HepG2 (cell line): Measurements from ENCODE around the gene TSTD2. TPM values are rescaled to one million over a fixed set of nuclear protein-coding genes. Genes with fewer than 3 reads are reported as not detected.
"Not testable (repeated sequence)": the region's sequence is repeated elsewhere in the genome, so short reads cannot be mapped to it uniquely, and the experiment has no call there.

Experiments
- ATAC-seq: fragments of 200-7000 bp; cut with Tn5 transposase; 3 replicates; pipeline ENCODE4 v1.9.1; 2020; ENCODE audit warnings: mild to moderate bottlenecking, moderate library complexity
- BruUV-seq: library from RNA; stranded (reverse); fragments of 400-500 nt; replicated peaks from 2 replicates; lab custom pipeline; 2021; lab: Mats Ljungman, UMichigan
- CTCF ChIA-PET: fragments of 300-600 bp; formaldehyde crosslinking; extraction: SDS; loops from one replicate; lab custom pipeline; 2021; ENCODE audit warnings: low total read pairs, inconsistent platforms, low intra/inter-chr PET ratio; lab: Yijun Ruan, JAX
- POLR2A ChIA-PET: fragments of 350-600 bp; sonication (Branson Sonifier 250); formaldehyde crosslinking; loops from one replicate; lab custom pipeline; 2020; ENCODE audit warnings: antibody characterized with exemption, inconsistent platforms; lab: Yijun Ruan, JAX
- DNase-seq: peaks from one replicate; pipeline ENCODE4 v3.0.0-alpha.2; 2015; ENCODE audit warnings: low spot score
- FAIRE-seq: peaks from 3 replicates; lab custom pipeline; 2011; peaks lifted over from hg19 to GRCh38; lab: Jason Lieb, UNC
- H2AFZ ChIP-seq: one replicate; pipeline ENCODE4 v1.6.1; 2011; ENCODE audit warnings: low read length, inconsistent platforms
- H3K27ac ChIP-seq: fragments of 300-600 bp; 3 replicates; pipeline ENCODE4 v1.8.0; 2011; ENCODE audit warnings: mixed run types, mild to moderate bottlenecking, mixed read lengths, low read length, inconsistent platforms; ENCODE audit not compliant: insufficient read depth; ENCODE audit errors: extremely low read length
- H3K27me3 ChIP-seq, 2 experiments: fragments of 200-600 bp in 1 of 2; 2 replicates in 1 of 2; 3 replicates in 1 of 2; pipeline versions ENCODE4 v1.6.0 to v1.8.0; 2011; ENCODE audit warnings: low read length in 2 of 2, mild to moderate bottlenecking in 2 of 2, moderate library complexity in 2 of 2, inconsistent platforms in 1 of 2; ENCODE audit not compliant: insufficient read depth in 2 of 2, control insufficient read depth in 1 of 2
- H3K36me3 ChIP-seq, 2 experiments: fragments of 200-600 bp in 1 of 2; replicated peaks in 1 of 2; 2 replicates in 1 of 2; 3 replicates in 1 of 2; pipeline versions ENCODE4 v1.5.1 to v1.8.0; 2011; ENCODE audit warnings: low read length in 2 of 2, inconsistent platforms in 1 of 2; ENCODE audit not compliant: insufficient read depth in 2 of 2, control insufficient read depth in 1 of 2
- H3K4me1 ChIP-seq: 2 replicates; pipeline ENCODE4 v1.5.1; 2012; ENCODE audit warnings: low read length, inconsistent platforms; ENCODE audit not compliant: insufficient read depth
- H3K4me2 ChIP-seq: 2 replicates; pipeline ENCODE4 v1.6.0; 2011; ENCODE audit warnings: low read depth, low read length, inconsistent platforms
- H3K4me3 ChIP-seq, 3 experiments: fragments of 200-600 bp in 1 of 3; sonication (generic), shearing (Covaris generic) in 1 of 3; replicated peaks in 1 of 3; 2 replicates each; pipeline ENCODE4 v1.5.1; 2011 to 2016; ENCODE audit warnings: low read length in 3 of 3, inconsistent platforms in 2 of 3, low read depth in 2 of 3, mild to moderate bottlenecking in 2 of 3, control low read depth in 1 of 3, mixed read lengths in 1 of 3; ENCODE audit not compliant: insufficient read depth in 1 of 3
- H3K79me2 ChIP-seq: one replicate; pipeline ENCODE4 v1.6.1; 2011; ENCODE audit warnings: low read length, inconsistent platforms; ENCODE audit not compliant: insufficient read depth
- H3K9ac ChIP-seq: 2 replicates; pipeline ENCODE4 v1.6.0; 2011; ENCODE audit warnings: mild to moderate bottlenecking, low read depth, low read length, inconsistent platforms; ENCODE audit not compliant: insufficient read depth
- H3K9me3 ChIP-seq: 2 replicates; pipeline ENCODE4 v1.5.1; 2012; ENCODE audit warnings: mild to moderate bottlenecking, low read length
- H4K20me1 ChIP-seq: 2 replicates; pipeline ENCODE4 v1.6.0; 2011; ENCODE audit warnings: inconsistent platforms, mild to moderate bottlenecking, low read length, moderate library complexity; ENCODE audit not compliant: insufficient read depth
- NFIB ChIP-seq: sonication (generic); formaldehyde crosslinking; IDR thresholded peaks from 2 replicates; pipeline ENCODE4 v1.9.0; 2021; ENCODE audit warnings: missing genetic modification reagents, mild to moderate bottlenecking, borderline replicate concordance
- NFYC ChIP-seq: IDR thresholded peaks from 2 replicates; pipeline ENCODE4 v1.6.1; 2016; ENCODE audit warnings: missing genetic modification reagents, missing compliant biosample characterization
- ZNF142 ChIP-seq: sonication (generic); formaldehyde crosslinking; IDR thresholded peaks from 2 replicates; pipeline ENCODE4 v1.4.0; 2020; ENCODE audit warnings: missing genetic modification reagents
- ZNF878 ChIP-seq: sonication (generic); formaldehyde crosslinking; IDR thresholded peaks from 2 replicates; pipeline ENCODE4 v1.8.1; 2023; ENCODE audit warnings: mild to moderate bottlenecking, missing genetic modification reagents, moderate library complexity
- WGBS: methylation state at CpG from one replicate; pipeline ENCODE4 v1.1.6; 2017; ENCODE audit warnings: low lambda C conversion rate; 5-methylcytosine and 5-hydroxymethylcytosine counted together
- in situ Hi-C: cut with HindIII; loops from 2 replicates; pipeline ENCODE4 v1.10.0; 2017; ENCODE audit warnings: low pct_unique_long_range_greater_than_20kb; ENCODE audit not compliant: extremely low pct_ligation_motif_present
- intact Hi-C: fragments of 100-400 bp; cut with micrococcal nuclease; formaldehyde crosslinking; loops from one replicate; pipeline ENCODE4 v1.10.0; 2022; ENCODE audit not compliant: unreplicated experiment
- polyA plus RNA-seq, 8 experiments: library from polyadenylated mRNA; depleted of rRNA in 3 of 8; stranded (reverse) in 7 of 8; unstranded in 1 of 8; fragments of >200 nt; fragmentation: Illumina TruSeq in 4 of 8; extraction: Trizol in 4 of 8; gene quantifications; 2 replicates each; pipeline versions ENCODE4 v1.2.1 to v1.2.3, GENCODE V29; 2011 to 2016; ENCODE audit warnings: low read depth in 4 of 8, missing spikeins in 1 of 8, mixed read lengths in 1 of 8; ENCODE audit not compliant: insufficient read depth in 1 of 8
- total RNA-seq, 5 experiments: library from RNA; depleted of rRNA; stranded (reverse); fragments of >200 nt; fragmentation: Illumina TruSeq; extraction: Trizol; gene quantifications; 2 replicates each; pipeline ENCODE4 v1.2.3, GENCODE V29; 2016; ENCODE audit warnings: low read depth in 1 of 5

TSTD2 gene
- total and polyA plus RNA-seq, 2 of the 13 experiments (the other 11 are each of a cell fraction or from before 2014, with no cell fraction given) = 16.0 to 23.1 TPM

GRCh38 chr9:97591535-97591934 lies 41.6 kb downstream of the TSTD2 start:
- H3K9me3 ChIP-seq = no peaks in the 10 kb centered on the region
- no peaks in the 10 kb centered on the region for H4K20me1 ChIP-seq
- 55% methylated on average over 6 of the region's 6 CpGs for WGBS
- H3K4me3 ChIP-seq = no peak overlapping the region
- ChIA-PET POLR2A (no interaction called here), CTCF (no interaction called here)
- H3K4me1 ChIP-seq = no peaks in the 10 kb centered on the region
- no peak for ATAC-seq
- FAIRE-seq = no peak
- no peak overlapping the region for H3K27ac ChIP-seq
- H3K27me3 ChIP-seq = no peaks in the 10 kb centered on the region
- no peak overlapping the region for H2AFZ ChIP-seq
- no TSS peak for BruUV-seq
- H3K4me2 ChIP-seq = no peak overlapping the region
- TF ChIP-seq ZNF878 (CRISPR knock-in tag) (no peak), NFYC (CRISPR knock-in tag) (no peak), ZNF142 (CRISPR knock-in tag) (no peak), NFIB (CRISPR knock-in tag) (no peak)
- H3K79me2 ChIP-seq = no peaks in the 10 kb centered on the region
- intact Hi-C loops = no loop called here
- H3K36me3 ChIP-seq = no peaks in the 10 kb centered on the region
- in situ Hi-C loops = loop anchor here (10.0 kb wide), 1 partner anchor 127 kb away; no protein-coding TSS in a partner anchor
- no peak overlapping the region for H3K9ac ChIP-seq
- no peak for DNase-seq

- H4K20me1 ChIP-seq, H3K27ac ChIP-seq, H3K79me2 ChIP-seq, H3K9ac ChIP-seq, in situ Hi-C loops, H3K4me3 ChIP-seq, H3K4me2 ChIP-seq, H3K9me3 ChIP-seq, H2AFZ ChIP-seq, POLR2A ChIA-PET, ATAC-seq, FAIRE-seq, H3K36me3 ChIP-seq, H3K27me3 ChIP-seq, BruUV-seq, DNase-seq, H3K4me1 ChIP-seq, intact Hi-C loops, CTCF ChIA-PET: not testable (repeated sequence)
- 83% methylated on average over 7 of the region's 7 CpGs for WGBS
Measured at GRCh38 chr9:97586909-97587308, 46.3 kb downstream of the TSTD2 start.

- H3K36me3 ChIP-seq, POLR2A ChIA-PET, H3K4me2 ChIP-seq, H3K9me3 ChIP-seq, H3K4me3 ChIP-seq, CTCF ChIA-PET, H2AFZ ChIP-seq, intact Hi-C loops, H3K27ac ChIP-seq, H3K79me2 ChIP-seq, H3K4me1 ChIP-seq, FAIRE-seq, BruUV-seq, H3K27me3 ChIP-seq, DNase-seq, H3K9ac ChIP-seq, in situ Hi-C loops, ATAC-seq, H4K20me1 ChIP-seq: not testable (repeated sequence)
- 80% methylated on average over 1 of the region's 2 CpGs for WGBS
Measured at GRCh38 chr9:97584778-97585177, 48.4 kb downstream of the TSTD2 start.
